AG10803 (cell line): ENCODE data around the gene AMBRA1.

Experiments used
- DNase-seq: peaks from one replicate; pipeline ENCODE4 v3.0.0; 2010; ENCODE audit warnings: low read depth
- H3K4me3 ChIP-seq: 2 replicates; pipeline ENCODE4 v1.5.1; 2011; ENCODE audit warnings: mild to moderate bottlenecking, low read length, control low read depth
- CTCF ChIP-seq: conservative IDR thresholded peaks from 2 replicates; pipeline ENCODE4 v1.5.1; 2011; ENCODE audit warnings: mild to moderate bottlenecking, low read length, control low read depth, inconsistent platforms

Gene AMBRA1

DNA sequence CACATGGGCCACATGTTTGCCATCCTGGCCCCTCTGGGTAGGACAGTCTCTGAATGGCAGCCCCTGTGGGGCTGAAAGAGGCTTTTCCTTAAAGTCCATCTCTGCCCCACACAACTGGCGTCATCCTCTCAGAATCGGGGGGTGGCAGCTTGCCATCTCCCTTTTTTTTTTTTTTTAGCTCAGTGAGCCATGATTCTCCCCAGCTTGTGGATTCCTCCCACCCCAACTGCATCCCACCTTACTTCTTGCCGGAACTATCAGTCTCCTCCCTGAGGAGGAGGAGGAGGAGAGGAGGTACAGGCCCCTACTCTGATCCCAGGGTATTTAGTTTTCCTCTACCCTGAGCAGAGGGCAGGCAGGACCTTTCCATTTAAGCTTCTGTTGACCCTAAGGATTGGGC, 243.1 kb downstream of the AMBRA1 start:
- H3K4me3 ChIP-seq = no peak overlapping the region
- no peak for DNase-seq
- no peak for TF ChIP-seq CTCF

DNA sequence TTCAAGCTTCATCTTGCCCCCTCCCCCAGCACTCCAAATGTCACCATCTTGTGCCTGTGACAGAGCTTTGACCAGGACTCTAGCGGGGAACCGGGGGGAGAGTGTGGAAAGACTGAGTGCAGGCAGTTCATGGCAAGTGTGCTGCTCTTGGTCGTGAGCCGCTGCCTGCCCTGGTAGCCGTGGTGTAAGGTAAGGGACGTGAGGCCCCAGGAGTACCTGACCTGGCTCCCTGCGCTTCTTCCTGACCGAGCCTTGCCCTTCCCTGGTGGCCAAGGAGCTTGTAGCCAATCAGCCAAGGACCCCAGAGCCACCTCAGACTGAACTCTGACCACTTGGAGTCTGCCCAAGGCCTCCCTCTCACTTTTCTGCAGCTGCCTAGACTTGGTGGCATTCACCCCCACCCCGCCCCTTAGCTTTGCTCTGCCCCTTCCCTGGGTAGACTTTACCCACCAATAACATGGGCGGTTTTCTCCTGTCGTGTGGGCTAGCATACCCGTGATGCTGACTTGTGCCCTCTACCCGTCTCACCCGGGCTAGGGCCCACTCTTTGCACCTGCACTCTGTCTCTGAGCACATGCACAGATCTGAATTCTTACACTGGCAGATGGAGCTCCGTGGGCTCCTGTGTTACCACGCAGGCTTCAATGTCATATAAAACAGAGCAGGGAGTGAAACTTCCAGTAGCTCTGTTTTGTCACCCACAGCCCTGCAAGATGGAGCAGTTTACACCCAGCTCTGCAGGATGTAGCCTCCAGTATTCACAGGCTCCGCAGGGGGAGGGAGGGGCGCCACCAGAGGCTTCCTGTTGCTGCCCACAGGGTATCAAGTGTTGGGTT, 245.0 kb downstream of the AMBRA1 start:
- DNase-seq = no peak
- no peak for TF ChIP-seq CTCF
- H3K4me3 ChIP-seq = peak overlapping the region; percentile 83

GRCh38 chr11:46347637-46348311, 246.0 kb downstream of the AMBRA1 start:
- TF ChIP-seq CTCF = no peak
- peak overlapping the region; percentile 83 for H3K4me3 ChIP-seq
- DNase-seq = no peak

GRCh38 chr11:46346886-46347636, 246.8 kb downstream of the AMBRA1 start, which contains the start of gene DGKZ:
Gene DGKZ, plus strand, starts transcription at chr11:46347463. Its CDS starts 197 bp downstream, at chr11:46347660.
- peak within 1 kb of the TSS; percentile 83 for H3K4me3 ChIP-seq
- TF ChIP-seq CTCF = peak; percentile 29
- peak; percentile 78 for DNase-seq
